Pulmonary artery endothelial cell (primary cell): ENCODE results near the gene PPIAL4G. TPM values are rescaled to one million over a fixed set of nuclear protein-coding genes. Genes with fewer than 3 reads are reported as not detected.
"Not testable (repeated sequence)": the region's sequence is repeated elsewhere in the genome, so short reads cannot be mapped to it uniquely, and the experiment has no call there.

Experiments used
- DNase-seq: peaks from one replicate; pipeline ENCODE4 v3.0.0-alpha.2; 2011; ENCODE audit warnings: low read depth, low spot score
- total RNA-seq: library from RNA; depleted of rRNA; stranded (reverse); fragments of >200 nt; gene quantifications from 2 replicates; pipeline ENCODE4 v1.2.3, GENCODE V29; 2014

The PPIAL4G gene
- not detected in 2 replicates for total RNA-seq

DNA sequence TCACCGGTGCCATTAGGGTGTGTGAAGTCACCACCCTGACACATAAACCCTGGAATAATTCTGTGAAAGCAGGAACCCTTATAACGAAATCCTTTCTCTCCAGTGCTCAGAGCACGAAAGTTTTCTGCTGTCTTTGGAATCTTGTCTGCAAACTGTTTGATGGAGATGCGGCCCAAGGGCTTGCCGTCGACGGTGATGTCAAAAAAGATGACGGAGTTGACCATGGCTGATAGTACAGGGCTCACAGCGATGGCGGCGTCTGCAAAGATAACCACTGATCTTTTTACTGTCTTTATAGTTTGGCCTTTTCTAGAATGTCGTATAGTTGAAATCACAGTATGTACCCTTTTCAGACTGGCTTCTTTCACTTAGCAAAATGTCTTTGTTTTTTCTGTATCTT, at the start of gene PPIAL4G:
Gene PPIAL4G, minus strand, starts transcription at position 274 of the 400 bp plus-strand sequence. Its CDS starts 50 bp downstream, at position 224.
- DNase-seq: not testable (repeated sequence)

DNA sequence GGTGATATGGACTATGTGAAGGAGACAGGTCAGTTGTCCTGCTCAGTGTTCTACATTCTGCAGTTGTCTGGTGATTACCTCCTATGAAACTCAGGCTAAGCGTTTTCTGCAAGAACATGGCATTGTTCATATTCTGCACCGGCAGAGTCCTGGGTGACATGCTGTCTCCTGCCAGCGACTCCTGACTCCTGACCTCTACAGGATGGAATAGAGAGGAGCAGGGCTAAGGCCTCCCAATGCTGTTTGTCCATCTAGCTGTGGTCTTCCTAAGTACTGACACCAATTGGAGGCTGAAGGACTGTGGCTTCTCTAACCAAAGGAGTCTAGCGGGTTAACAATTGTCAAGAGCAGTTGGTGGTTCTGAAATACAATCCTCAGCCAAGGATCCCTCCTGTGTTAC, 49.1 kb upstream of the PPIAL4G start:
- not testable (repeated sequence) for DNase-seq

DNA sequence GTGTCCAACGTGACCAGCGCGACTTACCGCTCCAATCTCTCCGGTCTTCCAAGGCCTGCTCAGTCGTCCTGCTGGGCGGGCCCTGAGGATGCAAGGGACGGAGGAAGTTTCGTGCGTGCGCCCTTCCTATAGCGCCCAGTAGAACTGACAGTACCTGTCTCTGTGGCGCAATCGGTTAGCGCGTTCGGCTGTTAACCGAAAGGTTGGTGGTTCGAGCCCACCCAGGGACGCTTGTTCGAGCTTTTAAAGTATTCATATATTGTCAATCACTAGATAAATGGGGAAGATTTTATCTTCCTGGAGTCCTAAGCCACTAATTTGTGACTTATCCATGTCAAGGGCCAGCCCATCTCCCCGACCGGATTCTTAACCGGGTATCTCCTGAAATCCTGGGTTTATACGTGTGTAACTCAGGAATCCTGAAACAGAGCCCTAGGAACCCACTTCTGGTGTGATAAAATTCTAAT, 46.0 kb upstream of the PPIAL4G start:
- not testable (repeated sequence) for DNase-seq

DNA sequence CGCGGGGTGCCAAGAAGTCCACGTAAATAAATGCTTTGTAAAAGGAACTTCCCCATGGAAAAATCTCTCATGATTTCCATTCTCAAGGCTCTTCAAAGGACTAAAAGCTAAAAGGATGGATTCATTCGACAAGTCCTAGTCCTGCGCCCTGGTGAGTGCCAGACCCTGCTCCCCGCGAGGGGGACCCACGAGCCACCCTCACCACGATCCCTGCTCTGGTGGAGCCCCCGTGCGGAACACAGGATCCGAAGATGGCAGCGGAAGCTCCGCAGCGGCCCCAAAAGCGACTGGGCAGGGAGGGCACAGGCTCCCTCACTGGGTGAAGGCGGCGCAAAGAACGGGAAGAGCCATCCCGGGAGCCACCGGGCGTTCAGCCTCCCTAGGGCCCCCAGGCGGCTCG, 45.5 kb upstream of the PPIAL4G start:
- not testable (repeated sequence) for DNase-seq

- DNase-seq: not testable (repeated sequence)
Observed at GRCh38 chr1:148526587-148526986, 43.5 kb upstream of the PPIAL4G start.

- DNase-seq: not testable (repeated sequence)
Observed at GRCh38 chr1:148523205-148524144, 40.4 kb upstream of the PPIAL4G start.

GRCh38 chr1:148522561-148523204, 39.6 kb upstream of the PPIAL4G start:
- peak; percentile 91 for DNase-seq

GRCh38 chr1:148522072-148522471, 39.0 kb upstream of the PPIAL4G start:
- peak; percentile 64 for DNase-seq

GRCh38 chr1:148514310-148514709, 31.2 kb upstream of the PPIAL4G start:
- not testable (repeated sequence) for DNase-seq

- DNase-seq: not testable (repeated sequence)
Observed at GRCh38 chr1:148512571-148513184, 29.6 kb upstream of the PPIAL4G start.

GRCh38 chr1:148493933-148494332, 10.8 kb upstream of the PPIAL4G start:
- DNase-seq: not testable (repeated sequence)

DNA sequence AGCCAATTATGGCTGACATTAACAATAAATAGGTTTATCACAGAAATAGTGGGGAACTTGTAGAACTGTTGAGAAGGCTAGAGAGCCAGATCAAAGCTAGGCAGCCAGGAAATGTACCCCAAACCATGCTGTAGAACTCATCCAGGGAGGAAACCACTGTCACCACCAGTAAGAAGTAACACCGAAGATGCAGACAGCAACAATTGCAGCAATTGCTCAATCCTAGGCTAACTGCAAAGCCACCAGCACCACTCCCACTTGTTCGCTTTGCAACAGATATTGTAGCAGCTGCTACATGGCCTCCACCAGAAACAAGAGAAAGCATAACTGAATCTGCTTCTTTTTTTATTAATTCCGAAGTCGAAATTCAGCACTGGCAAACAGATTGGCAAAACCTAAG, 2.0 kb downstream of the PPIAL4G start:
- DNase-seq: not testable (repeated sequence)

DNA sequence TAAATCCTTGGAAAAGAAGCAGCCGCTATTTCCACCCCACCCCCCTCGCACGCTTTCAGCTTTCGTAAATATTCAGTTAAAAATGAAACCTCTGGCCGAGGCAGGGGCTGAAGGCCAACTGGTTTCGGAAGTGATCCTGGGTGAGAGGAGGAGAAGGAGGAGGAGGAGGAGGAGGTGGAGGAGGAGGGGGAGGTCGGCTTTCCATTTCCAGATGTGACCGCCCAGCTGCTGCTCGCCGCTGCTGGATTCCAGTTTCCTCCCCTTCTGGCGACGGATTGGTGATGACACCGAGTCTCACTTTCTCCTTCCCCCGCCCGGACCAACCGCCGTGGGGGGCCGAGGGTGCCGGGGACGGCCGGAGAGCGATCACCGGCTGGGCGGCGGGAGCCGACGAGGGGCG, 23.4 kb downstream of the PPIAL4G start:
- DNase-seq: not testable (repeated sequence)

DNA sequence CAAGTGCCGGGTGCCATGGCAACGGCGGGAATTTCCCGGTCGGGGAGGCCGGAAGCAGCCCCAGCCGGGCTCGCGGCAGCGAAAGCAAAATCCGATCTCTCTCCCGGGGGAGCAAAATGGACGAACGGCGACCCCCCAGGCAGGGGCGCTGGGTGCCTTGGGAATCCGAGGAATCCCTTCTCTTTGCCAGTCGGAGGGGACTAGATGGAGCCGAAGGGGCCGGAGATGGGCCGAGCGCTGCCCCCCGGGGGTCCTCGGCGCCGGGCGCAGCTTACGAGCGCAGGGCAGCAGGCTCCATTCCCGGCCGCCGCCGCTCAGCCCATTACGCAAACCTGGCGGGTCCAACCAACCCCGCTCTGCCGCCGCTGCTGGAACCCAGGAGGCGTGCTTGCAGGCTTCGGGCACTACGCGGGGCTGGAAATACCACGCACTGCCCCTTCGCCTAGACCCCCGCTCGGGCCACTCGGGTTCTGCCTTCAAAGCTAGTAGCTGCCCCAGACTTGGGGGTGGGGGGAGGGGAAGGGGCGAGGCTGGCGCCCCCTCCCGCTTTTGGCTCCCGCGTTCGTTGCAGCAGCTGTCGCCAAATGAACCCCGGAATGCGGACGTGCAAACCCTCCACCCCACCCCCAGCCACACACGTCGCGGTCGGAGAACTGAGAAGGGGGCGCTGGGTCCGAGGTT, 24.1 kb downstream of the PPIAL4G start:
- not testable (repeated sequence) for DNase-seq

DNA sequence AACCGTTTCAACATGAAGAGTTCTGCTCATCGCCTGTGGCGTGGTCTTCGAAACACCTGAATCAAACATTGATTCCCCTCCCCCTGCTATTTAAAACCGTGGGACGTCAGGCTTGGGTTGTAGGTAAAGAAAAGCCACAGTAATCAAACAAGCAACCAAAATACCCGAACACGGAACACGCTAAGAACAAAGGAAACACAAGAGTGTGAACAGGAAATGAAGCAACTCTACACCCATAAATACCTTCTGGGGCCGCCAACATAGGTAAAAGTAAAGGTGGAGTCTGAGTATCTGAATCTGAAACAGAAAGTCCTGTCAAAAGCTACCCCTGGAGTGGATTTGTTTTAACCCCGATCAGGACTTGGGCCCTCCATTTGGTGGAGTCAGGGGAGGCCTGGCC, 24.7 kb downstream of the PPIAL4G start:
- DNase-seq: not testable (repeated sequence)

DNA sequence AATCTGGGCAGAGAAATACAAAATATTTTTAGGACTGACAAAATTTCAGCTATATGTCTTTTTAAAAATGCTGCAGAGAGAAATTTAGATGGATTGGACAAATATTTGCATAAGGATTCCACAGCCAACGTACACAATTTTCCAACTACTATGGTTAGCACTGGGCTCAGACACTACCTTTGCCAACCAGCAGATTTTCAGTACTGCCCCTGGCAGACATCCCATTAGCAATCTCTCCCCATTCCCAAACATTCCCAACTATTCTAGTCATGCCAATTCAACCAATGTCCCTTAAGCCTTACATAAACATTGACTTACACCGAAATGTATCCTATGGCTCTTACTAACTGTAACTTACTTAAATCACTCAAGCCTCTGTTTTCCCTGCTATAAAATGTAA, 30.3 kb downstream of the PPIAL4G start:
- DNase-seq: not testable (repeated sequence)

- DNase-seq: not testable (repeated sequence)
Observed at GRCh38 chr1:148439654-148440325, 43.3 kb downstream of the PPIAL4G start.

DNA sequence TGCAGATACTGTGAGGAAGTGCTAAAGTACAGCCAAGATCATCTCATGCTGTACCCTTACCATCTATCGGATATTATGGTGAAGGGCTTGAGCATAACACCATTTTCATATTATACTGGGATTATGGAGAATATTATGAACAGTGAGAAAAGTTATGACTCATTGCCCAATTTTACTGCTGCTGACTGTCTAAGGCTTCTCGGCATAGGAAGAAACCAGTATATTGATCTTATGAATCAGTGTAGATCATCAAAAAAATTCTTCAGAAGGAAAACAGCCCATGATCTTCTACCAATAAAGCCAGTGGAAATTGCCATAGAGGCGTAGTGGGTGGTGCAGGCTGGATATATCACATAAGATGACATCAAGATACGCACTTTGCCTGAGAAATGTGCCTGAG, 47.7 kb downstream of the PPIAL4G start:
- DNase-seq: no peak

DNA sequence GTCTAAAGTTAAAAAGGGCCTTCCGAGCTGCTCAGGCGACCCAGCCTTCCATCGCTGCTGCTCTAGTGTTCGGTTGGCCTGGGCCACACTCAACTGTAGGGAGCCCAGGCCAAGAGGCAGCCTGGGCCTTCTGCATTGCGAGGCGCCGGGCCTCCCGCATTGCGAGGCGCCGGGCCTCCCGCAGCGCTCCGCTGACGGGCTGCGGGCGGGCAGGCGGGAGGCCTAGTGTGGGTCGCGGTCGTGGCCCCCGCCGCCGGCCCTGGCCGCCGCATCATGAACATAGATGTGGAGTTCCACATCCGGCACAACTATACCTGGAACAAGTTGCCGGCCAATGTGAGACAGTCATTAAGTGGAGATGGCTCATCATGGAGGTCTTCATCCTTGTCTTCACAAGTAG, 48.3 kb downstream of the PPIAL4G start:
- DNase-seq: no peak

DNA sequence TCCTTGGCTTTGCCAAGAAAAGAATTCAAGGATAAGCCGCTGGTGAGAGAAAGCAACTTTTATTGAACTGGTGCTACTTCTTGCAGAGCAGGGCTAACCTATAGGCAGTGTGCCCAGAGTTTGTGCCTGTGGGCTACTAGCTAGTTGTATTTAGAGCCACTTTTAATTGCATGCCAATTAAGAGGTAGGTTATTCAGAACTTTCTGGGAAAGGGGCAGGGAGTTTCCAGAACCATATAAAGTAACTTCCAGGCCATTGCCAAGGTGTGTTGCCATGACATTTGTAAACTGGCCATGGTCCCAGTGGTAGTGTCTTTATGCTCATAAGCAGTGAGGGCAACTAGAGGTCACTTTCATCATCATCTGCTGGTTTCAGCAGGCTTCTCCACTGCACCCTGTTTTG, 50.2 kb downstream of the PPIAL4G start:
- not testable (repeated sequence) for DNase-seq
